Gastrocnemius medialis (tissue), 4 donors: ENCODE results near the gene SCARB1. TPM values are rescaled to one million over a fixed set of nuclear protein-coding genes. Genes with fewer than 3 reads are reported as not detected.
A peak's percentile ranks its signal among the peaks of the same experiment; 100 is the strongest.

Source experiments
- ATAC-seq, 2 donors: fragments of 150-250 bp; one replicate each; pipeline ENCODE4 v1.9.1; 2016
- DNase-seq, 2 donors: peaks; one replicate each; pipeline ENCODE4 v3.0.0-alpha.2; 2019
- H3K27ac ChIP-seq, 4 donors: fragments of 200-600 bp; sonication (generic); 1 replicate in 1 of 4; 2 replicates in 3 of 4; pipeline ENCODE4 v1.5.1; 2016 to 2018; ENCODE audit warnings: mild to moderate bottlenecking in 2 of 4, moderate library complexity in 1 of 4
- H3K27me3 ChIP-seq, 3 donors: fragments of 200-600 bp; sonication (generic) in 2 of 3; 1 replicate in 1 of 3; 2 replicates in 2 of 3; pipeline versions ENCODE4 v1.5.1 to v1.6.0; 2016 to 2019; ENCODE audit warnings: mild to moderate bottlenecking in 1 of 3, moderate library complexity in 1 of 3
- H3K36me3 ChIP-seq, 2 donors: fragments of 200-600 bp; sonication (generic) in 1 of 2; one replicate each; pipeline ENCODE4 v1.5.1; 2017 to 2018
- H3K4me1 ChIP-seq, 2 donors: fragments of 200-600 bp; sonication (generic) in 1 of 2; one replicate each; pipeline ENCODE4 v1.5.1; 2016 to 2017; ENCODE audit warnings: mild to moderate bottlenecking in 2 of 2
- H3K4me3 ChIP-seq, 4 donors: fragments of 200-600 bp; sonication (generic) in 3 of 4; 1 replicate in 1 of 4; 2 replicates in 3 of 4; pipeline ENCODE4 v1.5.1; 2016 to 2019; ENCODE audit warnings: mild to moderate bottlenecking in 2 of 4
- H3K9me3 ChIP-seq, 3 donors: fragments of 200-600 bp; sonication (generic) in 2 of 3; 1 replicate in 1 of 3; 2 replicates in 2 of 3; pipeline ENCODE4 v1.5.1; 2016 to 2019
- CTCF ChIP-seq, 5 experiments: fragments of 450-650 bp in 3 of 5; fragments of 200-600 bp in 2 of 5; sonication (generic) in 2 of 5; IDR thresholded peaks in 4 of 5; conservative IDR thresholded peaks in 1 of 5; 1 replicate in 4 of 5; 2 replicates in 1 of 5; pipeline ENCODE4 v1.5.1; 2016 to 2019; ENCODE audit warnings: antibody characterized with exemption in 5 of 5, mild to moderate bottlenecking in 3 of 5, moderate library complexity in 3 of 5
- POLR2A ChIP-seq, 2 donors: fragments of 450-650 bp; IDR thresholded peaks; one replicate each; pipeline ENCODE4 v1.6.1; 2017; ENCODE audit warnings: antibody characterized with exemption in 2 of 2, mild to moderate bottlenecking in 2 of 2, moderate library complexity in 2 of 2
- in situ Hi-C, 4 donors: fragments of 200-750 bp; cut with MboI; loops; one replicate each; pipeline versions ENCODE4 v1.15.0 to v1.8.0; 2017; ENCODE audit warnings: low sequenced_read_pairs in 4 of 4
- intact Hi-C: fragments of 100-400 bp; cut with DNase I; formaldehyde crosslinking; loops from one replicate; pipeline ENCODE4 v1.15.1; 2023; ENCODE audit warnings: low total_unique reads
- total RNA-seq, 4 donors: library from RNA; depleted of rRNA; stranded (reverse); fragments of >200 nt; gene quantifications; one replicate each; pipeline versions ENCODE4 v1.1.0 to v1.2.3, GENCODE V29; 2016

The SCARB1 gene
- total RNA-seq, 4 donors from 2014 or later: 5.4 to 8.7 (median 6.2) TPM

GRCh38 chr12:124844411-124845397 lies 19.0 kb downstream of the SCARB1 start:
- TF ChIP-seq CTCF (IDR thresholded peaks at IDR 0.05 in 4 of 5, conservative IDR thresholded peaks at IDR 0.05 in 1 of 5): no peak
- TF ChIP-seq POLR2A (IDR thresholded peaks at IDR 0.05): no peak
- in situ Hi-C loops: no loop called here
- ATAC-seq: no peak

GRCh38 chr12:124842800-124843510 lies 20.7 kb downstream of the SCARB1 start:
- TF ChIP-seq POLR2A (IDR thresholded peaks at IDR 0.05) (no peak), CTCF (IDR thresholded peaks at IDR 0.05 in 4 of 5, conservative IDR thresholded peaks at IDR 0.05 in 1 of 5) (no peak)
- no peaks in the 10 kb centered on the region for H3K9me3 ChIP-seq
- ATAC-seq: no peak
- no peaks in the 10 kb centered on the region for H3K36me3 ChIP-seq
- no peaks in the 10 kb centered on the region for H3K27me3 ChIP-seq
- H3K4me1 ChIP-seq: peaks cover 38 to 43% of the 10 kb centered on the region in 2 donors
- intact Hi-C loops (no loop called here), in situ Hi-C loops (no loop called here)
- H3K4me3 ChIP-seq: no peak overlapping the region
- peak overlapping the region in 3 of 4 donors; percentile 44 to 58 (median 57) for H3K27ac ChIP-seq
- peak in 1 of 2 donors; percentile 21 for DNase-seq

More at GRCh38 chr12:124844411-124845397, 19.0 kb downstream of the SCARB1 start:
- Histone ChIP-seq H3K4me3 (no peak overlapping the region), H3K36me3 (no peaks in the 10 kb centered on the region), H3K9me3 (no peaks in the 10 kb centered on the region), H3K4me1 (peaks cover 36 to 44% of the 10 kb centered on the region in 2 donors), H3K27ac (no peak overlapping the region), H3K27me3 (no peaks in the 10 kb centered on the region)
- intact Hi-C loops: no loop called here
- DNase-seq: peak in 1 of 2 donors; percentile 9

- no peaks in the 10 kb centered on the region for H3K36me3 ChIP-seq
- H3K27ac ChIP-seq: peak overlapping the region in 3 of 4 donors; percentile 44 to 58 (median 57)
- in situ Hi-C loops (no loop called here), intact Hi-C loops (no loop called here)
- peaks cover 39 to 41% of the 10 kb centered on the region in 2 donors for H3K4me1 ChIP-seq
- H3K4me3 ChIP-seq: no peak overlapping the region
- TF ChIP-seq POLR2A (IDR thresholded peaks at IDR 0.05) (no peak), CTCF (IDR thresholded peaks at IDR 0.05 in 4 of 5, conservative IDR thresholded peaks at IDR 0.05 in 1 of 5) (no peak)
- H3K9me3 ChIP-seq: no peaks in the 10 kb centered on the region
- H3K27me3 ChIP-seq: no peaks in the 10 kb centered on the region
- DNase-seq (peak in 1 of 2 donors; percentile 11), ATAC-seq (no peak)
Measured at GRCh38 chr12:124842073-124842749, 21.5 kb downstream of the SCARB1 start.

- no peaks in the 10 kb centered on the region for H3K9me3 ChIP-seq
- peak overlapping the region in 1 of 4 donors; percentile 44 for H3K27ac ChIP-seq
- no peak for TF ChIP-seq CTCF (IDR thresholded peaks at IDR 0.05 in 4 of 5, conservative IDR thresholded peaks at IDR 0.05 in 1 of 5)
- no peak for TF ChIP-seq POLR2A (IDR thresholded peaks at IDR 0.05)
- intact Hi-C loops (no loop called here), in situ Hi-C loops (no loop called here)
- DNase-seq: peak in 1 of 2 donors; percentile 9
- ATAC-seq: no peak
- H3K4me3 ChIP-seq: no peak overlapping the region
- no peaks in the 10 kb centered on the region for H3K27me3 ChIP-seq
- no peaks in the 10 kb centered on the region for H3K36me3 ChIP-seq
- H3K4me1 ChIP-seq: peaks cover 37 to 40% of the 10 kb centered on the region in 2 donors
Measured at GRCh38 chr12:124841558-124841945, 22.1 kb downstream of the SCARB1 start.
